Breast epithelium (tissue), 4 donors: ENCODE data around the gene BET1L. TPM values are rescaled to one million over a fixed set of nuclear protein-coding genes. Genes with fewer than 3 reads are reported as not detected.

Experiments
- DNase-seq, 2 donors: peaks; one replicate each; pipeline ENCODE4 v3.0.0-alpha.2; 2019; ENCODE audit warnings: low spot score in 2 of 2
- H3K27ac ChIP-seq, 2 donors: fragments of 200-600 bp; sonication (generic) in 1 of 2; one replicate each; pipeline ENCODE4 v1.5.1; 2016 to 2019; ENCODE audit warnings: mild to moderate bottlenecking in 1 of 2
- H3K27me3 ChIP-seq, 2 donors: fragments of 200-600 bp; sonication (generic) in 1 of 2; one replicate each; pipeline versions ENCODE4 v1.5.1 to v1.6.0; 2017 to 2019; ENCODE audit warnings: control low read depth in 1 of 2, mild to moderate bottlenecking in 1 of 2
- H3K36me3 ChIP-seq: fragments of 200-600 bp; one replicate; pipeline ENCODE4 v1.5.1; 2019
- H3K4me1 ChIP-seq, 2 donors: fragments of 200-600 bp; sonication (generic); one replicate each; pipeline ENCODE4 v1.5.1; 2016 to 2019; ENCODE audit warnings: control low read depth in 1 of 2
- H3K4me3 ChIP-seq, 3 donors: fragments of 200-600 bp; sonication (generic); 1 replicate in 2 of 3; 2 replicates in 1 of 3; pipeline ENCODE4 v1.5.1; 2016 to 2019; ENCODE audit warnings: mild to moderate bottlenecking in 3 of 3, moderate library complexity in 2 of 3
- H3K9me3 ChIP-seq, 2 donors: fragments of 200-600 bp; sonication (generic) in 1 of 2; one replicate each; pipeline ENCODE4 v1.5.1; 2016 to 2019; ENCODE audit warnings: control low read depth in 1 of 2
- CTCF ChIP-seq, 3 donors: fragments of 450-650 bp; IDR thresholded peaks; one replicate each; pipeline ENCODE4 v1.5.1; 2016 to 2017; ENCODE audit warnings: antibody characterized with exemption in 3 of 3, mild to moderate bottlenecking in 3 of 3, moderate library complexity in 3 of 3
- POLR2A ChIP-seq: fragments of 450-650 bp; IDR thresholded peaks from one replicate; pipeline ENCODE4 v1.6.1; 2016; ENCODE audit warnings: antibody characterized with exemption, mild to moderate bottlenecking, moderate library complexity
- POLR2AphosphoS5 ChIP-seq, 3 donors: sonication (generic); formaldehyde crosslinking; IDR thresholded peaks; one replicate each; pipeline ENCODE4 v1.6.1; 2017; ENCODE audit warnings: antibody characterized with exemption in 3 of 3
- intact Hi-C: fragments of 100-400 bp; cut with DNase I; formaldehyde crosslinking; loops from one replicate; pipeline ENCODE4 v1.15.1; 2023; ENCODE audit warnings: low total_unique reads
- total RNA-seq, 3 donors: library from RNA; depleted of rRNA; stranded (reverse); fragments of >200 nt; gene quantifications; one replicate each; pipeline ENCODE4 v1.1.0, GENCODE V29; 2016

Gene BET1L
- total RNA-seq, 3 donors from 2014 or later: 25.6 to 30.4 (median 28.5) TPM

DNA sequence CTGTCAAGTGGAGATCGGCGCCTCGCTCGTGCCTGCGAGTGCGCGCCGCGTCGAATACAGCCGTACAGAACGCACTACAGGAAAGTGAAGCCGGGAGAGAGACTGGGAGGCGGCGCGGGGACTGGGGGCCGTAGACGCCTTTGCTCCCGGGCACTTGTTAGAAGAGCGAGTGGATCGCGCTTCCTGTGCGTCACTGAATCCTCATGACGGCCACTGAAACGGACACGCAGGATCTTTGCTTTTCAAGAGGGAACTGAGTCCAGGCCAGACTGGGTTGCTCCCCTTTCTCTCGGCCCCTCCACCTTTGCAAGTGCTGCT is 623 bp upstream of the BET1L start:
- peak overlapping the region; percentile 99 to 100 for H3K27ac ChIP-seq
- DNase-seq: no peak
- H3K9me3 ChIP-seq: no peaks in the 10 kb centered on the region
- peak overlapping the region; percentile 86 to 100 (median 93) for H3K4me3 ChIP-seq
- H3K36me3 ChIP-seq: no peaks in the 10 kb centered on the region
- H3K4me1 ChIP-seq: peaks cover 15 to 24% of the 10 kb centered on the region in 2 donors
- H3K27me3 ChIP-seq: no peaks in the 10 kb centered on the region
- no peak for TF ChIP-seq CTCF (IDR thresholded peaks at IDR 0.05)
- intact Hi-C loops: no loop called here

DNA sequence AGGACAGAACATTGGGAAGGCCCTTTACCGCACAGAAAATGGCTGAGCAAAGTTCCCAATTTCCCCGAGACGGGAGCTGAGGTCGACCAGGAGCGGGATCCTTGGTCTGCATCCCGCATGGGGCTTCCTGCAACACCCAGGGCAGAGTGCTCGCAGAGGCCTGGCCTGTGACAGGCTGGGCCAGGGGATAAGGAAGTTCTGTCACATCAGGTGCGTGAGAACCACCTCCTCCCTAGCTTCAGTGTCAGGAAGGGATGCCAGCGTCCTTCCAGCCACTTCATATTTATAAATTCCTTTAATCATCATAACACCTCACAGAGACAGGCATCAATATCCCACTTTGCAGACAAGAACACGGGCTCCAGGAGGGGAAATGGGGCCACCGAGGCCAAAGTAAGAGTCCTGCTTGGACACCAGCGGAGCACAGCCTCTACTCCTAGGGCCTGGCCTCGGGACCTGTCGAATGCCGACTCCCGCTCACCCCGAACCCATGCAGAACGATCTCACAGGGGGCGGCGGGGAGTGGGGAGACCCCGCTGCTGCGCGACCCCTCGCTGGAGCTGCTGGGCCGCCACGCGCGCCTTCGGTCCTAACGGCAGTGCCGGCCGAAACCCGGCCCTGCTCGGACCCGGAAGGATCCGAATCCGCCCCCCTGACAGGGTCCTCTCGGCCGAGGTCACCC is 532 bp downstream of the BET1L start:
- peaks cover 15 to 24% of the 10 kb centered on the region in 2 donors for H3K4me1 ChIP-seq
- H3K36me3 ChIP-seq: no peaks in the 10 kb centered on the region
- DNase-seq: peak in 1 of 2 donors; percentile 43
- H3K9me3 ChIP-seq: no peaks in the 10 kb centered on the region
- peak overlapping the region; percentile 99 to 100 for H3K27ac ChIP-seq
- no peaks in the 10 kb centered on the region for H3K27me3 ChIP-seq
- peak overlapping the region; percentile 86 to 100 (median 93) for H3K4me3 ChIP-seq
- TF ChIP-seq POLR2AphosphoS5 (IDR thresholded peaks at IDR 0.05): no peak
- no peak for TF ChIP-seq CTCF (IDR thresholded peaks at IDR 0.05)
- intact Hi-C loops: no loop called here

DNA sequence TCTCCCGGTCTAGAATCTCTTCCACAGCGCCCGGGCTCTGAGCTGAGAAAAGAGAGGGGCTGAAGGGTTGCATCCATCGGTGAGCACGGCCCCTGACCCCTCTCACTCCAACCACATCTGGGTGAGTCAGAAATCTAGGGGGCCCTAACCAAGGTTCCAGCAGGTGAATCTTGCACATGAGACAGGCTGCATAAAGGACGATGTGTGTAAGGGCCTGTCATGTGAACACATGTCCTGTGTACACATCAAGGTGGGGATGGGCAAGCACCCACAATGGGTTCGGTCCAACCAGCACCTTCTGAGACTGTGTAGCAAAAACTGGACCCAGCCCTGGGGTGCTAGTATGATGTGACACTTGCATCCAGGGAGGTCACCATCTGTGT is 1.2 kb downstream of the BET1L start:
- peak; percentile 19 to 47 for DNase-seq
- Histone ChIP-seq H3K4me3 (peak overlapping the region; percentile 86 to 100 (median 93)), H3K36me3 (no peaks in the 10 kb centered on the region), H3K27me3 (no peaks in the 10 kb centered on the region), H3K4me1 (peaks cover 15 to 24% of the 10 kb centered on the region in 2 donors), H3K27ac (no peak overlapping the region), H3K9me3 (no peaks in the 10 kb centered on the region)
- intact Hi-C loops: no loop called here
- TF ChIP-seq CTCF (IDR thresholded peaks at IDR 0.05) (no peak), POLR2AphosphoS5 (IDR thresholded peaks at IDR 0.05) (no peak), POLR2A (no peak)

- H3K36me3 ChIP-seq: no peaks in the 10 kb centered on the region
- H3K4me1 ChIP-seq: peaks cover 15 to 24% of the 10 kb centered on the region in 2 donors
- no peak for TF ChIP-seq POLR2A
- TF ChIP-seq CTCF (IDR thresholded peaks at IDR 0.05): no peak
- TF ChIP-seq POLR2AphosphoS5 (IDR thresholded peaks at IDR 0.05): no peak
- H3K27me3 ChIP-seq: no peaks in the 10 kb centered on the region
- DNase-seq: peak in 1 of 2 donors; percentile 15
- peak overlapping the region; percentile 86 to 100 (median 93) for H3K4me3 ChIP-seq
- intact Hi-C loops: no loop called here
- H3K9me3 ChIP-seq: no peaks in the 10 kb centered on the region
- H3K27ac ChIP-seq: no peak overlapping the region
Observed at GRCh38 chr11:205221-206001, 1.8 kb downstream of the BET1L start.

GRCh38 chr11:204587-205109 is 2.6 kb downstream of the BET1L start:
- H3K9me3 ChIP-seq: no peaks in the 10 kb centered on the region
- TF ChIP-seq POLR2A (no peak), POLR2AphosphoS5 (IDR thresholded peaks at IDR 0.05) (no peak), CTCF (IDR thresholded peaks at IDR 0.05) (no peak)
- intact Hi-C loops: no loop called here
- no peaks in the 10 kb centered on the region for H3K27me3 ChIP-seq
- no peak overlapping the region for H3K4me3 ChIP-seq
- H3K36me3 ChIP-seq: no peaks in the 10 kb centered on the region
- H3K27ac ChIP-seq: no peak overlapping the region
- DNase-seq: peak in 1 of 2 donors; percentile 13
- peaks cover 15 to 16% of the 10 kb centered on the region in 2 donors for H3K4me1 ChIP-seq
